Gastrocnemius medialis (tissue), 4 donors: ENCODE data around the gene NDUFB3. TPM values are rescaled to one million over a fixed set of nuclear protein-coding genes. Genes with fewer than 3 reads are reported as not detected.

Source experiments
- ATAC-seq, 2 donors: fragments of 150-250 bp; one replicate each; pipeline ENCODE4 v1.9.1; 2016
- DNase-seq, 2 donors: peaks; one replicate each; pipeline ENCODE4 v3.0.0-alpha.2; 2019
- H3K27ac ChIP-seq, 4 donors: fragments of 200-600 bp; sonication (generic); 1 replicate in 1 of 4; 2 replicates in 3 of 4; pipeline ENCODE4 v1.5.1; 2016 to 2018; ENCODE audit warnings: mild to moderate bottlenecking in 2 of 4, moderate library complexity in 1 of 4
- H3K27me3 ChIP-seq, 3 donors: fragments of 200-600 bp; sonication (generic) in 2 of 3; 1 replicate in 1 of 3; 2 replicates in 2 of 3; pipeline versions ENCODE4 v1.5.1 to v1.6.0; 2016 to 2019; ENCODE audit warnings: mild to moderate bottlenecking in 1 of 3, moderate library complexity in 1 of 3
- H3K36me3 ChIP-seq, 2 donors: fragments of 200-600 bp; sonication (generic) in 1 of 2; one replicate each; pipeline ENCODE4 v1.5.1; 2017 to 2018
- H3K4me1 ChIP-seq, 2 donors: fragments of 200-600 bp; sonication (generic) in 1 of 2; one replicate each; pipeline ENCODE4 v1.5.1; 2016 to 2017; ENCODE audit warnings: mild to moderate bottlenecking in 2 of 2
- H3K4me3 ChIP-seq, 4 donors: fragments of 200-600 bp; sonication (generic) in 3 of 4; 1 replicate in 1 of 4; 2 replicates in 3 of 4; pipeline ENCODE4 v1.5.1; 2016 to 2019; ENCODE audit warnings: mild to moderate bottlenecking in 2 of 4
- H3K9me3 ChIP-seq, 3 donors: fragments of 200-600 bp; sonication (generic) in 2 of 3; 1 replicate in 1 of 3; 2 replicates in 2 of 3; pipeline ENCODE4 v1.5.1; 2016 to 2019
- POLR2A ChIP-seq, 2 donors: fragments of 450-650 bp; IDR thresholded peaks; one replicate each; pipeline ENCODE4 v1.6.1; 2017; ENCODE audit warnings: antibody characterized with exemption in 2 of 2, mild to moderate bottlenecking in 2 of 2, moderate library complexity in 2 of 2
- in situ Hi-C, 4 donors: fragments of 200-750 bp; cut with MboI; loops; one replicate each; pipeline versions ENCODE4 v1.15.0 to v1.8.0; 2017; ENCODE audit warnings: low sequenced_read_pairs in 4 of 4
- intact Hi-C: fragments of 100-400 bp; cut with DNase I; formaldehyde crosslinking; loops from one replicate; pipeline ENCODE4 v1.15.1; 2023; ENCODE audit warnings: low total_unique reads
- total RNA-seq, 4 donors: library from RNA; depleted of rRNA; stranded (reverse); fragments of >200 nt; gene quantifications; one replicate each; pipeline versions ENCODE4 v1.1.0 to v1.2.3, GENCODE V29; 2016
- TF ChIP-seq, protein P1 (sequence below), 5 experiments: fragments of 450-650 bp in 3 of 5; fragments of 200-600 bp in 2 of 5; sonication (generic) in 2 of 5; IDR thresholded peaks in 4 of 5; conservative IDR thresholded peaks in 1 of 5; 1 replicate in 4 of 5; 2 replicates in 1 of 5; pipeline ENCODE4 v1.5.1; 2016 to 2019; ENCODE audit warnings: antibody characterized with exemption in 5 of 5, mild to moderate bottlenecking in 3 of 5, moderate library complexity in 3 of 5

NDUFB3 gene
- total RNA-seq, 4 donors from 2014 or later: 107 to 146 (median 135) TPM

GRCh38 chr2:201074996-201075395 is 3.2 kb downstream of the NDUFB3 start:
- ATAC-seq: no peak
- in situ Hi-C loops: loop anchor here in 3 of 4 donors (10.0 to 25.0 kb wide), 3 partner anchors 113 to 363 kb away; partner anchors contain the start of gene ORC2 (in 2 of the 3)
- H3K9me3 ChIP-seq: no peaks in the 10 kb centered on the region
- H3K4me3 ChIP-seq: no peak overlapping the region
- peak overlapping the region in 1 of 4 donors; percentile 16 for H3K27ac ChIP-seq
- DNase-seq: no peak
- no peaks in the 10 kb centered on the region for H3K27me3 ChIP-seq
- intact Hi-C loops: loop anchor here (5.0 kb wide), 1 partner anchor 363 kb away; no protein-coding TSS in a partner anchor
- TF ChIP-seq POLR2A (IDR thresholded peaks at IDR 0.05): no peak
- TF ChIP-seq, protein P1, sequence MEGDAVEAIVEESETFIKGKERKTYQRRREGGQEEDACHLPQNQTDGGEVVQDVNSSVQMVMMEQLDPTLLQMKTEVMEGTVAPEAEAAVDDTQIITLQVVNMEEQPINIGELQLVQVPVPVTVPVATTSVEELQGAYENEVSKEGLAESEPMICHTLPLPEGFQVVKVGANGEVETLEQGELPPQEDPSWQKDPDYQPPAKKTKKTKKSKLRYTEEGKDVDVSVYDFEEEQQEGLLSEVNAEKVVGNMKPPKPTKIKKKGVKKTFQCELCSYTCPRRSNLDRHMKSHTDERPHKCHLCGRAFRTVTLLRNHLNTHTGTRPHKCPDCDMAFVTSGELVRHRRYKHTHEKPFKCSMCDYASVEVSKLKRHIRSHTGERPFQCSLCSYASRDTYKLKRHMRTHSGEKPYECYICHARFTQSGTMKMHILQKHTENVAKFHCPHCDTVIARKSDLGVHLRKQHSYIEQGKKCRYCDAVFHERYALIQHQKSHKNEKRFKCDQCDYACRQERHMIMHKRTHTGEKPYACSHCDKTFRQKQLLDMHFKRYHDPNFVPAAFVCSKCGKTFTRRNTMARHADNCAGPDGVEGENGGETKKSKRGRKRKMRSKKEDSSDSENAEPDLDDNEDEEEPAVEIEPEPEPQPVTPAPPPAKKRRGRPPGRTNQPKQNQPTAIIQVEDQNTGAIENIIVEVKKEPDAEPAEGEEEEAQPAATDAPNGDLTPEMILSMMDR (IDR thresholded peaks at IDR 0.05 in 4 of 5, conservative IDR thresholded peaks at IDR 0.05 in 1 of 5): no peak
- peaks cover 0 to 14% of the 10 kb centered on the region in 2 donors for H3K36me3 ChIP-seq
- peaks cover 25 to 30% of the 10 kb centered on the region in 2 donors for H3K4me1 ChIP-seq

DNA sequence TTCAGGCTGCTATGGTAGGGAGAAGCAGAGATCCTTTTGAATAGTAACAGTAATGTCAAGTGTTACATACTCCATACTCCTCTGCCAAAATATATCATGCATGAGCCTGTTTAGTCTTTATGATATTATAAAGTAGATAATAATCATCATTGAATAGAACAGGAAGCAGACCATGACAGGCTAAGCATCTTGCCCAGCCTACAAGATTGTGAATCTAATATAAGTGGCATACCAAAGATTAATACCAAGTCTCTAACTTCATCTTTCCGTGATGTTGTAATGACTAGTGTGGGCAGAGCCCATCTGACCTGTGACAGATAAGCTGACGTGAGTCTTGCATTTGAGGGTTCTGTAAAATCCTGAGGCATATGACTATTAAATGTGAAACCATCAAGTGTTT is 13.1 kb downstream of the NDUFB3 start:
- Histone ChIP-seq H3K4me1 (no peaks in the 10 kb centered on the region), H3K4me3 (no peak overlapping the region), H3K27ac (no peak overlapping the region), H3K9me3 (no peaks in the 10 kb centered on the region), H3K27me3 (no peaks in the 10 kb centered on the region), H3K36me3 (peaks cover 0 to 67% of the 10 kb centered on the region in 2 donors)
- no peak for TF ChIP-seq POLR2A (IDR thresholded peaks at IDR 0.05)
- ATAC-seq: no peak
- DNase-seq: no peak
- in situ Hi-C loops (no loop called here), intact Hi-C loops (no loop called here)

DNA sequence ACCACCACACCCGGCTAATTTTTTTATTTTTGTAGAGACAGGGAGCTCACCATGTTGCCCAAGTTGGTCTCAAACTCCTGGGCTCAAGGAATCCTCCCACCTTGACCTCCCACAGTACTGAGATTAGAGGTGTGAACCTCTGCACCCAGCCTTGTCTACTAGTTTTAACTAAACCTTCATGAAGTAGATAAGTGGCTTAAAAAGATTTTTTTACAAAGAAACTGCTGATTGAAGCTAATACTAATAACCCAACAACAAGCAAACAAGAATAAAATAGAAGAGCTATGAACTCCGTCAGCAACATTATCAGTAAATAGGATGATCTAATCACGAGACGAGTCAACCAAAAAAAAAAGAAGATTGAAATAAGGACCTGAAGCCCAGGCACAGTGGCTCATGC is 18.8 kb downstream of the NDUFB3 start:
- Histone ChIP-seq H3K27me3 (no peaks in the 10 kb centered on the region), H3K4me3 (no peak overlapping the region), H3K4me1 (no peaks in the 10 kb centered on the region), H3K36me3 (peaks cover 0 to 33% of the 10 kb centered on the region in 2 donors), H3K9me3 (no peaks in the 10 kb centered on the region), H3K27ac (no peak overlapping the region)
- TF ChIP-seq, protein P1 (IDR thresholded peaks at IDR 0.05 in 4 of 5, conservative IDR thresholded peaks at IDR 0.05 in 1 of 5): no peak
- no peak for TF ChIP-seq POLR2A (IDR thresholded peaks at IDR 0.05)
- no peak for ATAC-seq
- no peak for DNase-seq
- intact Hi-C loops: no loop called here
- in situ Hi-C loops: no loop called here

DNA sequence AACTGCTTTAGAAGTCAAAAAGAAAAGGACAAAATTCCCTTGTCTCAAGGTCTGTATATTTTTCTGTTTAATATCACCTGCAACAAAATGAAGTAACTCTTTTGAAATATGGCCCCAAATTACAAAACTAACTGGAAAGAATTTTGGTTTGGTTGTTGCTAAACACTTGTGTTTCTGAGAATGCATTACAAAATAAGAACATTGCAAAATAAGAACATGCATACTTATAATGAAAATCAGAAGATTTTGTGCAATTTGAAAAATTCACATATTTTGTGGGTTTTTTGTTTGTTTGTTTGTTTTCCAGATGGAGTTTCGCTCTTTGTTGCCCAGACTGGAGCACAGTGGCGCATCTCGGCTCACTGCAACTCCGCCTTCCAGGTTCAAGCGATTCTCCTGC is 21.8 kb downstream of the NDUFB3 start:
- no peaks in the 10 kb centered on the region for H3K4me1 ChIP-seq
- ATAC-seq (no peak), DNase-seq (no peak)
- in situ Hi-C loops: no loop called here
- H3K27me3 ChIP-seq: no peaks in the 10 kb centered on the region
- H3K4me3 ChIP-seq: no peak overlapping the region
- no peaks in the 10 kb centered on the region for H3K9me3 ChIP-seq
- TF ChIP-seq, protein P1 (IDR thresholded peaks at IDR 0.05 in 4 of 5, conservative IDR thresholded peaks at IDR 0.05 in 1 of 5): no peak
- TF ChIP-seq POLR2A (IDR thresholded peaks at IDR 0.05): no peak
- peaks cover 0 to 6% of the 10 kb centered on the region in 2 donors for H3K36me3 ChIP-seq
- intact Hi-C loops: no loop called here
- H3K27ac ChIP-seq: peak overlapping the region in 1 of 4 donors; percentile 28

DNA sequence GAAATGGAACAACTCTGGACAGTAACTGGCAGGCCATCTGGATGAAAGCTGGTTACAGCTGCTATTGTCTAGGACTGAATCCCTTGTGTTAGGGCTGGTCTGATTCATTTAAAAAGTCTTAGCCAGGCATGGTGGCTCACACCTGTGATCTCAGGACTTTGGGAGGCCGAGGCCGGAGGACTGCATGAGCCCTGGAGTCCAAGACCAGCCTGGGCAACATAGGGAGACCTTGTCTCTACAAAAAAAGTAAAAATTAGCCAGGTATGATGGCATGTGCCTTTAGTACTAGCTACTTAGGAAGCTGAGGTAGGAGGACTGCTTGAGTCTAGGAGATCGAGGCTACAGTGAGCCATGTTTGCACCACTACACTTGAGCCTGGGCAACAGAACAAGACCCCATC is 28.7 kb downstream of the NDUFB3 start:
- no peak for DNase-seq
- intact Hi-C loops: no loop called here
- TF ChIP-seq, protein P1 (IDR thresholded peaks at IDR 0.05 in 4 of 5, conservative IDR thresholded peaks at IDR 0.05 in 1 of 5): no peak
- no peak for TF ChIP-seq POLR2A (IDR thresholded peaks at IDR 0.05)
- Histone ChIP-seq H3K27ac (no peak overlapping the region), H3K27me3 (no peaks in the 10 kb centered on the region), H3K4me3 (no peak overlapping the region), H3K36me3 (no peaks in the 10 kb centered on the region), H3K9me3 (no peaks in the 10 kb centered on the region), H3K4me1 (no peaks in the 10 kb centered on the region)
- in situ Hi-C loops: no loop called here
- no peak for ATAC-seq
